Osteocyte (in vitro differentiated cells): Measurements from ENCODE around the gene TMEM239. TPM values are rescaled to one million over a fixed set of nuclear protein-coding genes. Genes with fewer than 3 reads are reported as not detected.

Source experiments
- DNase-seq: peaks from one replicate; pipeline ENCODE4 v3.0.0; 2021; ENCODE audit warnings: mixed read lengths; ENCODE audit not compliant: unreplicated experiment; ENCODE audit errors: extremely low spot score
- H3K27ac Mint-ChIP-seq: one replicate; pipeline ENCODE4 v1.8.0; 2021; ENCODE audit warnings: mild to moderate bottlenecking, mixed read lengths; ENCODE audit not compliant: unreplicated experiment
- H3K27me3 Mint-ChIP-seq: one replicate; pipeline ENCODE4 v1.8.0; 2021; ENCODE audit warnings: mixed read lengths; ENCODE audit not compliant: unreplicated experiment
- H3K36me3 Mint-ChIP-seq: one replicate; pipeline ENCODE4 v1.8.0; 2021; ENCODE audit warnings: mixed read lengths; ENCODE audit not compliant: unreplicated experiment
- H3K4me1 Mint-ChIP-seq: one replicate; pipeline ENCODE4 v1.8.0; 2021; ENCODE audit warnings: mixed read lengths; ENCODE audit not compliant: unreplicated experiment
- H3K4me3 Mint-ChIP-seq: one replicate; pipeline ENCODE4 v1.8.0; 2021; ENCODE audit warnings: mild to moderate bottlenecking, moderate library complexity, mixed read lengths; ENCODE audit not compliant: unreplicated experiment
- H3K9me3 Mint-ChIP-seq: one replicate; pipeline ENCODE4 v1.8.0; 2021; ENCODE audit warnings: mixed read lengths; ENCODE audit not compliant: unreplicated experiment
- total RNA-seq: library from RNA; stranded (reverse); gene quantifications from 2 replicates; pipeline ENCODE4 v1.2.1, GENCODE V29; 2021
- TF ChIP-seq, protein P1 (sequence below): fragments of 200-600 bp; sonication (generic); IDR thresholded peaks from 2 replicates; pipeline ENCODE4 v1.5.0; 2021; ENCODE audit warnings: antibody characterized with exemption, mild to moderate bottlenecking, moderate library complexity

Gene TMEM239
- total RNA-seq, 1 donor from 2014 or later, result not detected

- peaks cover 12% of the 10 kb centered on the region for H3K9me3 Mint-ChIP-seq
- H3K4me3 Mint-ChIP-seq, result no peak overlapping the region
- DNase-seq, result peak; percentile 56
- H3K4me1 Mint-ChIP-seq, result peaks cover 16% of the 10 kb centered on the region
- TF ChIP-seq, protein P1, sequence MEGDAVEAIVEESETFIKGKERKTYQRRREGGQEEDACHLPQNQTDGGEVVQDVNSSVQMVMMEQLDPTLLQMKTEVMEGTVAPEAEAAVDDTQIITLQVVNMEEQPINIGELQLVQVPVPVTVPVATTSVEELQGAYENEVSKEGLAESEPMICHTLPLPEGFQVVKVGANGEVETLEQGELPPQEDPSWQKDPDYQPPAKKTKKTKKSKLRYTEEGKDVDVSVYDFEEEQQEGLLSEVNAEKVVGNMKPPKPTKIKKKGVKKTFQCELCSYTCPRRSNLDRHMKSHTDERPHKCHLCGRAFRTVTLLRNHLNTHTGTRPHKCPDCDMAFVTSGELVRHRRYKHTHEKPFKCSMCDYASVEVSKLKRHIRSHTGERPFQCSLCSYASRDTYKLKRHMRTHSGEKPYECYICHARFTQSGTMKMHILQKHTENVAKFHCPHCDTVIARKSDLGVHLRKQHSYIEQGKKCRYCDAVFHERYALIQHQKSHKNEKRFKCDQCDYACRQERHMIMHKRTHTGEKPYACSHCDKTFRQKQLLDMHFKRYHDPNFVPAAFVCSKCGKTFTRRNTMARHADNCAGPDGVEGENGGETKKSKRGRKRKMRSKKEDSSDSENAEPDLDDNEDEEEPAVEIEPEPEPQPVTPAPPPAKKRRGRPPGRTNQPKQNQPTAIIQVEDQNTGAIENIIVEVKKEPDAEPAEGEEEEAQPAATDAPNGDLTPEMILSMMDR, result no peak
- no peak overlapping the region for H3K27ac Mint-ChIP-seq
- H3K36me3 Mint-ChIP-seq, result peaks cover 6% of the 10 kb centered on the region
- H3K27me3 Mint-ChIP-seq, result peaks cover 21% of the 10 kb centered on the region
These were observed 6.5 kb upstream of the TMEM239 start for GRCh38 chr20:2809690-2810089.

GRCh38 chr20:2812189-2812588 lies 4.0 kb upstream of the TMEM239 start:
- H3K4me3 Mint-ChIP-seq, result no peak overlapping the region
- H3K27me3 Mint-ChIP-seq, result peaks cover 11% of the 10 kb centered on the region
- peaks cover 12% of the 10 kb centered on the region for H3K9me3 Mint-ChIP-seq
- no peak overlapping the region for H3K27ac Mint-ChIP-seq
- H3K36me3 Mint-ChIP-seq, result peaks cover 4% of the 10 kb centered on the region
- peaks cover 28% of the 10 kb centered on the region for H3K4me1 Mint-ChIP-seq
- no peak for DNase-seq
- TF ChIP-seq, protein P1, result no peak

GRCh38 chr20:2814076-2814475 lies 2.1 kb upstream of the TMEM239 start:
- peaks cover 12% of the 10 kb centered on the region for H3K9me3 Mint-ChIP-seq
- H3K4me3 Mint-ChIP-seq, result no peak overlapping the region

GRCh38 chr20:2814587-2815051 lies 1.5 kb upstream of the TMEM239 start, which contains the start of gene C20orf141:
Gene C20orf141, plus strand, starts transcription at chr20:2814987. Its CDS starts 198 bp downstream, at chr20:2815185.
- H3K27me3 Mint-ChIP-seq, result no peaks in the 10 kb centered on the region
- peaks cover 48% of the 10 kb centered on the region for H3K4me1 Mint-ChIP-seq
- H3K4me3 Mint-ChIP-seq, result peak within 1 kb of the TSS; percentile 47
- peak within 1 kb of the TSS; percentile 55 for H3K27ac Mint-ChIP-seq
- TF ChIP-seq, protein P1, result no peak
- DNase-seq, result peak; percentile 96
- no peaks in the 10 kb centered on the region for H3K36me3 Mint-ChIP-seq
- H3K9me3 Mint-ChIP-seq, result peaks cover 12% of the 10 kb centered on the region

More at GRCh38 chr20:2814076-2814475, 2.1 kb upstream of the TMEM239 start:
- H3K27ac Mint-ChIP-seq, result peak overlapping the region; percentile 55
- DNase-seq, result peak; percentile 27
- H3K36me3 Mint-ChIP-seq, result peaks cover under 1% of the 10 kb centered on the region
- H3K27me3 Mint-ChIP-seq, result peaks cover 1% of the 10 kb centered on the region
- TF ChIP-seq, protein P1, result no peak
- peaks cover 43% of the 10 kb centered on the region for H3K4me1 Mint-ChIP-seq

- TF ChIP-seq, protein P1, result no peak
- Mint-ChIP-seq H3K4me1 (peaks cover 55% of the 10 kb centered on the region), H3K27me3 (no peaks in the 10 kb centered on the region), H3K4me3 (peak overlapping the region; percentile 47), H3K9me3 (peaks cover 12% of the 10 kb centered on the region), H3K36me3 (no peaks in the 10 kb centered on the region), H3K27ac (peak overlapping the region; percentile 55)
- DNase-seq, result peak; percentile 70
These were observed 793 bp upstream of the TMEM239 start for GRCh38 chr20:2815242-2815900.
